HG03342 (cell line): ENCODE measurements around the gene ATP9B.
"Not testable (repeated sequence)": the region's sequence is repeated elsewhere in the genome, so short reads cannot be mapped to it uniquely, and the experiment has no call there.

ENCODE experiments used
- ATAC-seq: cut with Tn5 transposase; IDR thresholded peaks from one replicate; pipeline ENCODE4 v1.9.1; 2021; ENCODE audit warnings: mild to moderate bottlenecking, moderate library complexity; ENCODE audit not compliant: unreplicated experiment

ATP9B gene

GRCh38 chr18:79375441-79376154 is 306.4 kb downstream of the ATP9B start:
- no peak for ATAC-seq

GRCh38 chr18:79376661-79377060 is 307.5 kb downstream of the ATP9B start:
- not testable (repeated sequence) for ATAC-seq

- no peak for ATAC-seq
Observed at GRCh38 chr18:79377187-79377891, 308.1 kb downstream of the ATP9B start.

GRCh38 chr18:79378536-79379250 is 309.5 kb downstream of the ATP9B start:
- peak; percentile 57 for ATAC-seq

- no peak for ATAC-seq
Observed at GRCh38 chr18:79379251-79379905, 310.2 kb downstream of the ATP9B start.

GRCh38 chr18:79379931-79380815 is 311.0 kb downstream of the ATP9B start:
- ATAC-seq = no peak

GRCh38 chr18:79380816-79381806 is 311.9 kb downstream of the ATP9B start:
- peak; percentile 45 for ATAC-seq

GRCh38 chr18:79381811-79382311 is 312.7 kb downstream of the ATP9B start:
- ATAC-seq = no peak

GRCh38 chr18:79382681-79383387 is 313.6 kb downstream of the ATP9B start:
- ATAC-seq = no peak

- no peak for ATAC-seq
Observed at GRCh38 chr18:79383388-79384056, 314.3 kb downstream of the ATP9B start.

GRCh38 chr18:79384151-79384807 is 315.1 kb downstream of the ATP9B start:
- no peak for ATAC-seq

- no peak for ATAC-seq
Observed at GRCh38 chr18:79384834-79385233, 315.6 kb downstream of the ATP9B start.

- ATAC-seq = no peak
Observed at GRCh38 chr18:79385326-79385707, 316.1 kb downstream of the ATP9B start.

GRCh38 chr18:79385708-79386341 is 316.6 kb downstream of the ATP9B start:
- no peak for ATAC-seq

- no peak for ATAC-seq
Observed at GRCh38 chr18:79386547-79386946, 317.4 kb downstream of the ATP9B start.

- ATAC-seq = no peak
Observed at GRCh38 chr18:79387214-79387613, 318.0 kb downstream of the ATP9B start.

- ATAC-seq = no peak
Observed at GRCh38 chr18:79387615-79388014, 318.4 kb downstream of the ATP9B start.
